Spinal cord (tissue), 10 donors: Measurements from ENCODE around the gene INA. TPM values are rescaled to one million over a fixed set of nuclear protein-coding genes. Genes with fewer than 3 reads are reported as not detected.
A peak's percentile ranks its signal among the peaks of the same experiment; 100 is the strongest.

Source experiments
- DNase-seq, 6 donors: peaks; one replicate each; pipeline versions ENCODE4 v3.0.0 to v3.0.0-alpha.2; 2013 to 2015; ENCODE audit warnings: low spot score in 6 of 6, low read depth in 4 of 6
- H3K27ac ChIP-seq: one replicate; pipeline ENCODE4 v1.5.1; 2013; ENCODE audit warnings: low read depth, low read length, control low read depth
- H3K27me3 ChIP-seq: one replicate; pipeline ENCODE4 v1.6.1; 2013; ENCODE audit warnings: low read length; ENCODE audit not compliant: control insufficient read depth, insufficient read depth
- H3K36me3 ChIP-seq: one replicate; pipeline ENCODE4 v1.6.1; 2013; ENCODE audit warnings: low read length; ENCODE audit not compliant: control insufficient read depth, insufficient read depth
- H3K4me1 ChIP-seq: one replicate; pipeline ENCODE4 v1.6.1; 2013; ENCODE audit warnings: low read length; ENCODE audit not compliant: control insufficient read depth, insufficient read depth
- H3K4me3 ChIP-seq: one replicate; pipeline ENCODE4 v1.5.1; 2013; ENCODE audit warnings: low read depth, low read length, control low read depth
- H3K9me3 ChIP-seq: one replicate; pipeline ENCODE4 v1.6.1; 2013; ENCODE audit warnings: low read length; ENCODE audit not compliant: control insufficient read depth, insufficient read depth
- WGBS: methylation state at CpG from one replicate; pipeline ENCODE4 v1.1.5; 2013; ENCODE audit warnings: missing lambda C conversion rate; ENCODE audit not compliant: insufficient coverage; 5-methylcytosine and 5-hydroxymethylcytosine counted together
- long read RNA-seq, 4 donors: transcript quantifications; one replicate each; lab custom pipeline, GENCODE V29; 2026
- polyA plus RNA-seq, 2 donors: library from polyadenylated mRNA; unstranded; fragments of 120-200 nt; gene quantifications; one replicate each; pipeline ENCODE4 v1.2.1, GENCODE V29; 2013; ENCODE audit not compliant: insufficient read length in 2 of 2
- total RNA-seq, 2 donors: library from RNA; depleted of rRNA in 1 of 2; stranded (reverse); fragments of 120-200 nt in 1 of 2; fragments of >200 nt in 1 of 2; gene quantifications; one replicate each; pipeline versions ENCODE4 v1.2.3 to v1.2.4, GENCODE V29; 2013 to 2014
- donor health status: healthy.

Gene INA
- total RNA-seq (100 to 1,000 TPM in 1 of 2 donors, 10 to 100 TPM in 1; 55.2 to 117 TPM), polyA plus RNA-seq (100 to 1,000 TPM; 322 to 346 TPM)
- long read RNA-seq, donor 1, transcript INA-201 (3 exons, 3,231 nt): major isoform, 106 of 246 reads
- long read RNA-seq, donor 1, partial matches to known transcripts: 140 of 246 reads
- long read RNA-seq, donor 1, other reads (novel, unspliced or antisense): 0 of 246 reads
- long read RNA-seq, donor 2, transcript INA-201 (3 exons, 3,231 nt): major isoform, 34 of 55 reads
- long read RNA-seq, donor 2, partial matches to known transcripts: 21 of 55 reads
- long read RNA-seq, donor 2, other reads (novel, unspliced or antisense): 0 of 55 reads
- long read RNA-seq, donor 3, transcript INA-201 (3 exons, 3,231 nt): major isoform, 53 of 53 reads
- long read RNA-seq, donor 3, partial matches to known transcripts: 0 of 53 reads
- long read RNA-seq, donor 3, other reads (novel, unspliced or antisense): 0 of 53 reads
- long read RNA-seq, donor 4: 0 reads

DNA sequence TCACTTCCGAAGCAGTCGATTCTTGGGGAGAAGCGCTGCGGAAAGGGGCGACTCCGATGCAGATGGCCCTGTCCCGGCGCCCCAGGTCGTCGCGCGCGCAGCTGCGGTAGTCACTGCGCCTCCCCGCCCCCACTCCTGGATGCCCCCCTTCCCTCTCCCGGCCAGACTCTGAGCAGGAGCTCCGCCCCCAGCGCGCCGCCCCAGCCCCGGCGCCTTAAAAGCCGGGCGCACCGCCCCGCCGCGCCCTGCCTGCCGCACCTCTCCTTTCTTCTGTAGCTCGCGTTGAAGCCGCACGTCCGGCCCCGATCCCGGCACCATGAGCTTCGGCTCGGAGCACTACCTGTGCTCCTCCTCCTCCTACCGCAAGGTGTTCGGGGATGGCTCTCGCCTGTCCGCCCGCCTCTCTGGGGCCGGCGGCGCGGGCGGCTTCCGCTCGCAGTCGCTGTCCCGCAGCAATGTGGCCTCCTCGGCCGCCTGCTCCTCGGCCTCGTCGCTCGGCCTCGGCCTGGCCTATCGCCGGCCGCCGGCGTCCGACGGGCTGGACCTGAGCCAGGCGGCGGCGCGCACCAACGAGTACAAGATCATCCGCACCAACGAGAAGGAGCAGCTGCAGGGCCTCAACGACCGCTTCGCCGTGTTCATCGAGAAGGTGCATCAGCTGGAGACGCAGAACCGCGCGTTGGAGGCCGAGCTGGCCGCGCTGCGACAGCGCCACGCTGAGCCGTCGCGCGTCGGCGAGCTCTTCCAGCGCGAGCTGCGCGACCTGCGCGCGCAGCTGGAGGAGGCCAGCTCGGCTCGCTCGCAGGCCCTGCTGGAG is at the start of gene INA:
INA (plus strand) TSS at position 243 of the 817 bp plus-strand sequence; CDS start at position 317, 74 bp downstream.
- WGBS: under 1% methylated on average over 105 of the region's 105 CpGs
- H3K27ac ChIP-seq: no peak within 1 kb of the TSS
- peaks cover 23% of the 10 kb centered on the region for H3K27me3 ChIP-seq
- peak in 5 of 6 donors; percentile 55 to 97 (median 76) for DNase-seq
- no peaks in the 10 kb centered on the region for H3K36me3 ChIP-seq
- H3K4me1 ChIP-seq: peaks cover 19% of the 10 kb centered on the region
- H3K9me3 ChIP-seq: no peaks in the 10 kb centered on the region
- H3K4me3 ChIP-seq: peak within 1 kb of the TSS; percentile 42

DNA sequence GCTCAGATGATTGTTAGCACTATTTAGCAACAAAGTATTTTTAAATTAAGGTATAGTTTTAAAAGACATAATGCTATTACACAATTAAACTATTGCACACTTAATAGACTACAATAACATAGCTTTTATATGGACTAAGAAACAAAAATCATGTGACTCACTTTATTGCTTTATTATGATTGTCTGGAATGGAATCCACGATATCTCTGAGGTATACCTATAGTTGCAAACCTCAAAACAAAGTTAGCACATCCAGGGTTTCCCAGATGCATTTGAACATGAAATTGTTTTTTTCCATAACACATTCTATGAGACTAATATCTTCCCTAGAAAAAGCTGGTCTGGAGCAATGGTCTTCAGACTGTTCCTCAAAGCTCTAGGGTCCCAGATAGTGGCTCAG is 49.5 kb upstream of the INA start:
- H3K27ac ChIP-seq: no peak overlapping the region
- H3K27me3 ChIP-seq: no peaks in the 10 kb centered on the region
- H3K4me3 ChIP-seq: no peak overlapping the region
- WGBS: no CpG with 5 or more reads among the region's 1 CpG
- DNase-seq: no peak
- H3K9me3 ChIP-seq: peaks cover 5% of the 10 kb centered on the region
- H3K4me1 ChIP-seq: no peaks in the 10 kb centered on the region
- H3K36me3 ChIP-seq: no peaks in the 10 kb centered on the region

DNA sequence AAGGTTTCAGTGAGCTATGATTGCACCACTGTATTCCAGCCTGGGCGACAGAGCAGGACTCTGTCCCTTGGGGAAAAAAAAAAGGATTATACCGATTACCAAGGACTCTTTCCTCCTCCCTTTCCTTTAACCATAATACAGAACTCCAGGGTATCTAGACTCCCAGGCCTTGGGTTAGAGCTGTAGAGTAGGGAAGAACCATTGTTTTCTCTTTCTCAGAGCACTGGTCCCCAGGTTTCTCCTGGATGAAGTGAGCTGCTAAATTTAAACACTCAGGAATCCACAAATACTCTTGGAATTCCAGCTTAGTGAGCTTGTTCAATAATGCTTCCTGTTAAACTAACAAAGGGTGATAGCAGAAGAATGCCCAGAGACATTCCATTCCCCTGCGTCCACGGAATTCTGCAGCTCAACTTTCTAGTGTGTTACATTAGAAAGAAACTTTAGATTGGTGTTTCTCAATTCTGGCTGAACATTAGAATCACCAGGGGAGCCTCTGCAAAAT is 45.8 kb upstream of the INA start:
- Histone ChIP-seq H3K4me1 (no peaks in the 10 kb centered on the region), H3K9me3 (no peaks in the 10 kb centered on the region), H3K4me3 (no peak overlapping the region), H3K27ac (no peak overlapping the region), H3K36me3 (no peaks in the 10 kb centered on the region), H3K27me3 (no peaks in the 10 kb centered on the region)
- DNase-seq: peak in 1 of 6 donors; percentile 15
- WGBS: no CpG with 5 or more reads among the region's 4 CpGs

DNA sequence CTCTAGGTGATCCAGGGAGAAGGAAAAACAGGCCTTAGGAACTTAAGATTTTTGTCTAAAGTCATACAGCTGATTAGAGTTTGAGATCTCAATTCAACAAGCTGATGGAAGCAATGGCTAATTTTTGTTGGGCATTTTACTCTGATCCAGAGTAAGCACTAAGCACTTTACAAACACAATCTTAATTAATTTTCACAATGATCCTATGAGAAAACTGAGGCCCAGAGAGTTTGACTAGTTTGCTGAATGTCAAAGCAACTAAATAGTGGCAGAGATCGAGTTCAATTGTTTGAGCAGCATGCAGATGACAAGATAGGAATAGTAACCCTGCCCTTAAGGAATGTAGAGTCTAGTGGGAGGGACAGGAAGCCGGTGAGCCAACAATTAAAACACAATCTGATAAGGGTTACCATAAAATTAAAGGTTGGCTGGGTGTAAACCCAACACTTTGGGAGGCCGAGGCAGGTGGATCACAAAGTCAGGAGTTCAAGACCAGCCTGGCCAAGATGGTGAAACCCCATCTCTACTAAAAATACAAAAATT is 44.7 kb upstream of the INA start:
- DNase-seq: no peak
- H3K4me3 ChIP-seq: no peak overlapping the region
- H3K4me1 ChIP-seq: no peaks in the 10 kb centered on the region
- H3K9me3 ChIP-seq: no peaks in the 10 kb centered on the region
- 71% methylated on average over 1 of the region's 3 CpGs for whole genome bisulfite sequencing
- H3K27ac ChIP-seq: no peak overlapping the region
- no peaks in the 10 kb centered on the region for H3K27me3 ChIP-seq
- no peaks in the 10 kb centered on the region for H3K36me3 ChIP-seq

DNA sequence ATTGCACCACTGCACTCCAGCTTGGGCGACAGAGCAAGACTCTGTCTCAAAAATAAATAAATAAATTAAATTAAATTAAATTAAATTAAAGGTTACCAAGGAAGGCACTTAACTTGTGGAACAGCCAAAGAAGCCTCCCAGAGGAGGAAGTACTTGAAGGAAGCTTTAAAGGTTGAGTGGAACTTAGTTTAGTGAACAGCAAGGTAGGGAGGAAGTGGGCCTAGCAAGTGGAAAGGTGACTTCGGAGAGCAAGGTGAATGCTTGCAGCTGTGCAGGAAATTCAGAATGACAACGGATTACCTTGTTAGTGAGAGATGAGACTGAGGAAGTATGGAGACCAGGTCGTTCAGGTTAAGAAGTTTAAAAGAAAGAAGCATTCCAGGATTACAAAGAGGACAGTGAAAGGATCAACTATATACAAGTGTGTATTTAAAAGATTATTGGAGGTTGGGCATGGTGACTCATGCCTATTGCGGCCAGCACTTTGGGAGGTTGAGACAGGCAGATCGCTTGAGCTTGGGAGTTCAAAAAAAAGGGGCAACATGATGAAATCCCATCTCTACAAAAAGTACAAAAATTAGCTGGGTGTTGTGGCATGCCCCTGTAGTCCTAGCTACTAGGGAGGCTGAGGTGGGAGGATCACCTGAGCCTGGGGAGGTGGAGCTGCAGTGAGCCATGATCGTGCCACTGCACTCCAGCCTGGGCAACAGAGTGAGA is 44.0 kb upstream of the INA start:
- Histone ChIP-seq H3K9me3 (no peaks in the 10 kb centered on the region), H3K36me3 (no peaks in the 10 kb centered on the region), H3K4me3 (no peak overlapping the region), H3K27me3 (no peaks in the 10 kb centered on the region), H3K27ac (no peak overlapping the region), H3K4me1 (no peaks in the 10 kb centered on the region)
- WGBS: 89% methylated on average over 3 of the region's 7 CpGs
- no peak for DNase-seq

DNA sequence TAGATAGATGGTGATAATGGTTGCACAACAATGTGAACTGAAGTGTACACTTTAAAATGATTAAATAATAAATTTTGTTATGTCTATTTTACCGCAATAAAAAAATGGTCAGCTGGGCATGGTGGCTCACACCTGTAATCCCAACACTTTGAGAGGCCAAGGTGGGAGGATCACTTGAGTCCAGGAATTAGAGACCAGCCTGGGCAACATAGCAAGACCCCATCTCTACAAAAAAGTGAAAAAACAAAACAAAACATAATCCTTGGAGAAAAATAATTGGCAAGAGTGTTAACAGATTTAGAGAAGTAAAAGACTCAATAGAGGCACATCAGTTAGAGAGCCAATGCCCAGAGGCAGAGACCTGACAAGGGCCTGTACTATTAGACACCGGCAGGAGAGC is 41.2 kb upstream of the INA start:
- 92% methylated on average over 1 of the region's 2 CpGs for WGBS
- H3K4me3 ChIP-seq: no peak overlapping the region
- H3K27ac ChIP-seq: no peak overlapping the region
- H3K9me3 ChIP-seq: no peaks in the 10 kb centered on the region
- no peak for DNase-seq
- H3K4me1 ChIP-seq: no peaks in the 10 kb centered on the region
- H3K36me3 ChIP-seq: no peaks in the 10 kb centered on the region
- no peaks in the 10 kb centered on the region for H3K27me3 ChIP-seq

DNA sequence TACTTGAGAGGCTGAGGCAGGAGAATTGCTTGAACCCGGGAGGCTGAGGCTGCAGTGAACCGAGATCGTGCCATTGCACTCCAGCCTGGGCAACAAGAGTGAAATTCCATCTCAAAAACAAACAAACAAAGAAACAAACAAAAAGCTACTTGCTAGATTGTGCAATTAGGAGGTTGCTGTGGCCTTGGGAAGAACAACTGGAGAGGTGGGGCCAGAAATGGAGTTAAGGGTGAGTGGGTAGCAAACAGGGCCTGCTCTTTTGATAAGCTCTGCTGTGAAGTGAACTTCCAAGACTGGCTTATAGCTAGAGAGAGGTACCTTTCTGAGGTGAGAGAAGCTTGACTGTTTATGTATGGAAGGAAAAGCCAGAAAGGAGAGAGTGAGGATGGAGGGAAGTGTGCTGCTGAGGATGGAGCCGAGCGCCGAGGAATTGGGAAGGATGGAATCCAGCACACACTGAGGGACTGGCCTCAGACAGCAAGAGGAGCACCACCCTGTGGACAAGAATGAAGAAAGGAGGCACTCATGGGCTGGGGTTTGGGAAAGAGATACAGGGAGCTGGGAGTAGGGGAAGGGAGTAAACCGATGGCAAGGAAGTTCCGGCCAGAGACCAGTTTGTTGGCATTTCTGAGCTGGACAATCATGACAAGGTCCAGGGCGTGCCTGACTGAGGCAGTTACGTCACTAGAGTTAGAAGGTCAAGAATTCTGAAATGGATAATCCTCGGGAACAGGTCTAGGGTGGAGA is 38.3 kb upstream of the INA start:
- peak in 1 of 6 donors; percentile 7 for DNase-seq
- Histone ChIP-seq H3K27me3 (no peaks in the 10 kb centered on the region), H3K4me1 (peaks cover 6% of the 10 kb centered on the region), H3K27ac (no peak overlapping the region), H3K4me3 (no peak overlapping the region), H3K9me3 (no peaks in the 10 kb centered on the region), H3K36me3 (no peaks in the 10 kb centered on the region)
- 59% methylated on average over 7 of the region's 11 CpGs for WGBS

DNA sequence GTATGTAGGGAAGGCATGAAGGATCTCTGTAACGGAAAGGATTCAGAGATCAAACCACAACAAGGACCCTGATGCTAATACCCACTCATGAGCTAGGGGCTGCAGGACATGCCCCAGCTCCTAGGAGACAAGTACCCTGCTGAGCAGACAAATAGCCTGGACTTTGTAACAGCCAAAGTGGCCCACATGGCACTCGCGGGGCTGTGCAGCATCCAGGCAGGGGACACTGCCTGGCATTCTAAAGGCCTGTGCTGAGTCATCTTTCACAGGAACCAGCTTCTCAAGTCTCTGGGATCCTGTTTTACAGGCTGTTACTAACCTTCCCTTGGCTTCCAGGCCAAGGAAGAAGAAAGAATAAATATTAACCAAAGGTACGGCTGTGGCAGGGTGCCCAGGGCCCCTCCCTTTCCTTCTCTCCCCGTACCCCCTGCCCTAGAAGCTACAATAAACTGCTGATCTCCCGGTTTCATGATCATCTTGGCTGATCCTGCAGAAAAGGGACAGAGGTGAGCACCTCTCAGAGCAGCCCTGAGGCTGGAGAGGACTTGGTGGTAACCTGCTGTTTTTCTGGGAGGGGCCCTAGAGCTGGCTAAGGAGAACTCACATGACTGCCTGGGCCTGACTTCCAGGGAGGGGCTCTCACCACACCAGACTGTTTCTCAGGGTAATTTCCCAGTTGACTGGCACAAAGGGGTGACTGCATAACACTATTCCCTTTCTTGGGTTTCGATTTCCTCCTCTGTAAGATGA is 35.5 kb upstream of the INA start:
- H3K27me3 ChIP-seq: no peaks in the 10 kb centered on the region
- peak in 2 of 6 donors; percentile 3 to 9 for DNase-seq
- H3K27ac ChIP-seq: no peak overlapping the region

More for the DNA sequence above, 35.5 kb upstream of the INA start:
- Histone ChIP-seq H3K4me1 (peaks cover 6% of the 10 kb centered on the region), H3K9me3 (no peaks in the 10 kb centered on the region), H3K4me3 (no peak overlapping the region), H3K36me3 (no peaks in the 10 kb centered on the region)
- 36% methylated on average over 5 of the region's 7 CpGs for WGBS
